H1 (cell line): ENCODE data around the gene IL12B. TPM values are rescaled to one million over a fixed set of nuclear protein-coding genes. Genes with fewer than 3 reads are reported as not detected.

Source experiments
- CTCF ChIA-PET: fragments of 300-600 bp; sonication (Branson Sonifier 250); formaldehyde crosslinking; loops from one replicate; lab custom pipeline; 2021; ENCODE audit not compliant: partially characterized antibody; lab: Charles Lee
- POLR2A ChIA-PET: fragments of 300-600 bp; sonication (Branson Sonifier 250); formaldehyde crosslinking; loops from one replicate; lab custom pipeline; 2021; ENCODE audit warnings: inconsistent platforms; ENCODE audit not compliant: partially characterized antibody; lab: Charles Lee
- DNase-seq, 2 experiments: peaks; one replicate each; pipeline versions ENCODE4 v3.0.0 to v3.0.0-alpha.2; 2010 to 2022; ENCODE audit warnings: low spot score in 2 of 2, low read depth in 1 of 2, mixed read lengths in 1 of 2
- FAIRE-seq: peaks from 2 replicates; lab custom pipeline; 2011; peaks lifted over from hg19 to GRCh38; lab: Jason Lieb, UNC
- H2AFZ ChIP-seq: 2 replicates; pipeline ENCODE4 v1.8.1; 2012; ENCODE audit warnings: low read length, inconsistent platforms
- H2AK5ac ChIP-seq: 2 replicates; pipeline ENCODE4 v1.6.1; 2013; ENCODE audit warnings: low read depth, low read length
- H2BK120ac ChIP-seq: replicated peaks from 2 replicates; pipeline ENCODE3; 2013; ENCODE audit warnings: low read depth, low read length, inconsistent platforms
- H2BK12ac ChIP-seq: 2 replicates; pipeline ENCODE4 v1.6.1; 2013; ENCODE audit warnings: low read depth, low read length
- H2BK15ac ChIP-seq: 2 replicates; pipeline ENCODE4 v1.6.1; 2013; ENCODE audit warnings: low read length
- H2BK20ac ChIP-seq: 2 replicates; pipeline ENCODE4 v1.6.1; 2013; ENCODE audit warnings: low read length
- H2BK5ac ChIP-seq: 2 replicates; pipeline ENCODE4 v1.6.1; 2013; ENCODE audit warnings: low read depth, low read length
- H3K14ac ChIP-seq: 2 replicates; pipeline ENCODE4 v1.6.1; 2013; ENCODE audit warnings: inconsistent platforms; ENCODE audit not compliant: insufficient read length
- H3K18ac ChIP-seq: 2 replicates; pipeline ENCODE4 v1.6.1; 2013; ENCODE audit warnings: low read length; ENCODE audit errors: extremely low read depth
- H3K23ac ChIP-seq: 2 replicates; pipeline ENCODE4 v1.6.1; 2013; ENCODE audit warnings: inconsistent platforms; ENCODE audit not compliant: insufficient read length
- H3K23me2 ChIP-seq: 2 replicates; pipeline ENCODE4 v1.6.1; 2013; ENCODE audit warnings: low read depth, low read length
- H3K27ac ChIP-seq: 2 replicates; pipeline ENCODE4 v1.6.1; 2011; ENCODE audit warnings: low read depth, low read length, inconsistent platforms
- H3K27me3 ChIP-seq, 4 experiments: replicated peaks in 1 of 4; 1 replicate in 1 of 4; 2 replicates in 3 of 4; pipeline versions ENCODE4 v1.6.1 to v1.8.1; 2011 to 2013; ENCODE audit warnings: low read length in 3 of 4, mild to moderate bottlenecking in 3 of 4, inconsistent platforms in 2 of 4, mixed read lengths in 2 of 4, moderate library complexity in 1 of 4; ENCODE audit not compliant: control insufficient read depth in 3 of 4, insufficient read depth in 3 of 4; ENCODE audit errors: extremely low read depth in 1 of 4
- H3K36me3 ChIP-seq, 4 experiments: 2 replicates each; pipeline versions ENCODE4 v1.6.1 to v1.8.1; 2011 to 2013; ENCODE audit warnings: mild to moderate bottlenecking in 4 of 4, low read length in 3 of 4, moderate library complexity in 2 of 4, control low read depth in 1 of 4, inconsistent platforms in 1 of 4; ENCODE audit not compliant: insufficient read depth in 4 of 4, control insufficient read depth in 2 of 4
- H3K4ac ChIP-seq: replicated peaks from 2 replicates; pipeline ENCODE3; 2013; ENCODE audit warnings: low read length, low read depth, mixed read lengths, inconsistent platforms; ENCODE audit not compliant: insufficient read length
- H3K4me1 ChIP-seq, 4 experiments: replicated peaks in 1 of 4; 1 replicate in 1 of 4; 2 replicates in 3 of 4; pipeline versions ENCODE4 v1.6.1 to v1.8.1; 2011 to 2013; ENCODE audit warnings: low read length in 3 of 4, inconsistent platforms in 2 of 4, mixed read lengths in 1 of 4; ENCODE audit not compliant: insufficient read depth in 4 of 4, control insufficient read depth in 3 of 4
- H3K4me2 ChIP-seq, 2 experiments: 2 replicates each; pipeline versions ENCODE4 v1.6.1 to v1.8.1; 2011 to 2013; ENCODE audit warnings: low read depth in 2 of 2, low read length in 2 of 2, control low read depth in 1 of 2, inconsistent platforms in 1 of 2, mild to moderate bottlenecking in 1 of 2; ENCODE audit not compliant: insufficient read depth in 1 of 2
- H3K4me3 ChIP-seq, 4 experiments: fragments of 200-600, 300-600 bp in 1 of 4; sonication (generic), shearing (Covaris generic), sonication (Bioruptor Twin) in 1 of 4; 2 replicates each; pipeline versions ENCODE4 v1.5.1 to v1.8.1; 2011 to 2016; ENCODE audit warnings: low read length in 4 of 4, low read depth in 3 of 4, control low read depth in 2 of 4, inconsistent platforms in 2 of 4, mild to moderate bottlenecking in 2 of 4, mixed read lengths in 1 of 4, moderate library complexity in 1 of 4; ENCODE audit not compliant: insufficient read depth in 2 of 4; ENCODE audit errors: extremely low read depth in 1 of 4
- H3K56ac ChIP-seq: replicated peaks from 2 replicates; pipeline ENCODE3; 2013; ENCODE audit warnings: low read depth, mild to moderate bottlenecking, mixed read lengths, low read length, inconsistent platforms; ENCODE audit not compliant: insufficient read length
- H3K79me1 ChIP-seq: 2 replicates; pipeline ENCODE4 v1.6.1; 2013; ENCODE audit warnings: low read depth, low read length, control low read depth
- H3K79me2 ChIP-seq, 2 experiments: 2 replicates each; pipeline versions ENCODE4 v1.6.1 to v1.8.1; 2012 to 2013; ENCODE audit warnings: low read length in 2 of 2, mild to moderate bottlenecking in 2 of 2, inconsistent platforms in 1 of 2; ENCODE audit not compliant: insufficient read depth in 2 of 2, control insufficient read depth in 1 of 2
- H3K9ac ChIP-seq, 4 experiments: replicated peaks in 1 of 4; 1 replicate in 1 of 4; 2 replicates in 3 of 4; pipeline versions ENCODE4 v1.6.1 to v1.8.1; 2011 to 2013; ENCODE audit warnings: low read depth in 3 of 4, low read length in 3 of 4, control low read depth in 2 of 4, mild to moderate bottlenecking in 2 of 4, moderate library complexity in 2 of 4, inconsistent platforms in 1 of 4; ENCODE audit errors: extremely low read depth in 1 of 4
- H3K9me3 ChIP-seq, 2 experiments: 2 replicates each; pipeline versions ENCODE4 v1.6.1 to v1.8.1; 2012 to 2013; ENCODE audit warnings: mild to moderate bottlenecking in 2 of 2, moderate library complexity in 2 of 2, control low read depth in 1 of 2, inconsistent platforms in 1 of 2, low read depth in 1 of 2, low read length in 1 of 2, mixed read lengths in 1 of 2; ENCODE audit not compliant: insufficient read depth in 2 of 2
- H4K20me1 ChIP-seq, 2 experiments: replicated peaks in 1 of 2; 2 replicates each; pipeline versions ENCODE3 to v1.8.1; 2011 to 2013; ENCODE audit warnings: inconsistent platforms in 2 of 2, low read length in 2 of 2, mild to moderate bottlenecking in 1 of 2; ENCODE audit not compliant: insufficient read depth in 2 of 2, control insufficient read depth in 1 of 2
- H4K5ac ChIP-seq: 2 replicates; pipeline ENCODE4 v1.6.1; 2013; ENCODE audit warnings: low read length, low read depth, mixed read lengths, inconsistent platforms; ENCODE audit not compliant: insufficient read length
- H4K8ac ChIP-seq: 2 replicates; pipeline ENCODE4 v1.8.0; 2013; ENCODE audit warnings: mild to moderate bottlenecking, moderate library complexity, low read length, inconsistent platforms; ENCODE audit not compliant: insufficient read depth; ENCODE audit errors: extremely low read depth
- H4K91ac ChIP-seq: replicated peaks from 2 replicates; pipeline ENCODE3; 2013; ENCODE audit warnings: low read length, mixed read lengths, inconsistent platforms; ENCODE audit not compliant: insufficient read length
- CEBPB ChIP-seq: IDR thresholded peaks from 2 replicates; pipeline ENCODE4 v1.6.1; 2012; ENCODE audit warnings: low read depth, low read length
- CREB1 ChIP-seq: IDR thresholded peaks from 2 replicates; pipeline ENCODE4 v1.6.1; 2012; ENCODE audit warnings: inconsistent platforms
- RAD21 ChIP-seq, 2 experiments: IDR thresholded peaks in 1 of 2; conservative IDR thresholded peaks in 1 of 2; 2 replicates each; pipeline ENCODE4 v1.6.1; 2011; ENCODE audit warnings: low read depth in 2 of 2, low read length in 2 of 2, improper control_type of control experiment in 1 of 2, inconsistent platforms in 1 of 2, mild to moderate bottlenecking in 1 of 2, moderate library complexity in 1 of 2
- WGBS, 2 experiments: shearing (Covaris generic) in 1 of 2; methylation state at CpG; one replicate each; pipeline versions ENCODE4 v1.1.6 to v1.1.7; 2013 to 2015; ENCODE audit warnings: low lambda C conversion rate in 2 of 2, mixed read lengths in 2 of 2, inconsistent platforms in 1 of 2, low coverage in 1 of 2, missing lambda C conversion rate in 1 of 2; ENCODE audit not compliant: insufficient replicate concordance in 2 of 2, insufficient coverage in 1 of 2, insufficient read length in 1 of 2; ENCODE audit errors: extremely low coverage in 1 of 2, missing lambda C conversion rate in 1 of 2; 5-methylcytosine and 5-hydroxymethylcytosine counted together
- polyA plus RNA-seq, 7 experiments: library from polyadenylated mRNA; depleted of rRNA in 3 of 7; stranded (reverse) in 5 of 7; unstranded in 2 of 7; fragments of >200 nt in 5 of 7; fragments of 200-250 nt in 2 of 7; gene quantifications; 1 replicate in 5 of 7; 2 replicates in 1 of 7; 4 replicates in 1 of 7; pipeline versions ENCODE4 v1.2.1 to v1.2.3, GENCODE V29; 2011 to 2013; ENCODE audit warnings: missing spikeins in 2 of 7, mixed read lengths in 2 of 7
- total RNA-seq: library from RNA; stranded (reverse); fragmentation: NEBNext Ultra II Directional; extraction: Animal tissue kit (Norgen Biotek cat#: 25700); gene quantifications from 2 replicates; pipeline ENCODE4 v1.2.1, GENCODE V29; 2021

The IL12B gene
- total and polyA plus RNA-seq, 2 of the 8 experiments (the other 6 are each of a cell fraction or from before 2014, with no cell fraction given) = not detected

DNA sequence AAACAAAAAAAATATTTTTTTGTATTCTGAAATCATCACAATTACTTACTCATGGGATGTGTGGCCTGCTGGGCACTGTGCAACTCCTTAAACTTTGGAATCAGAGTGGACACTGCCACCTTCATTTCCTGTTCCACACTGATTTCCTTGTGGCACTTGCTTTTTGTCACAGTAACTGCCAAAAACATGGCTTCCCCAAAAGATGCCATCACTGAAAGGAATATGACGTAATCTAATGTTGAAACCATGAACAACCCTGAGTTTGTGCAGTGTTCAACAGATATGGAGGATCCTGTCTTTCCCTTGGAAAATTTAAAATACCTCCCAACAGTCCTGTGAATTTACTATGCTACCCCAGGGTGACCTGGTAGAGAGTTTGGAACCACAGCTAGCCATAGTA, 12.6 kb upstream of the IL12B start:
- H3K79me1 ChIP-seq = no peaks in the 10 kb centered on the region
- H4K20me1 ChIP-seq = no peaks in the 10 kb centered on the region
- H2AFZ ChIP-seq = no peak overlapping the region
- no peaks in the 10 kb centered on the region for H3K79me2 ChIP-seq
- H3K4me1 ChIP-seq = no peaks in the 10 kb centered on the region
- H3K18ac ChIP-seq = no peak overlapping the region
- no peak for DNase-seq
- no peak overlapping the region for H2BK15ac ChIP-seq
- no peak overlapping the region for H3K27ac ChIP-seq
- no peak overlapping the region for H4K91ac ChIP-seq
- no peak overlapping the region for H3K56ac ChIP-seq
- H3K36me3 ChIP-seq = no peaks in the 10 kb centered on the region
- H3K4me2 ChIP-seq = no peak overlapping the region
- no peak overlapping the region for H2BK20ac ChIP-seq
- no peak for TF ChIP-seq CREB1
- TF ChIP-seq CEBPB = no peak
- no peak for TF ChIP-seq RAD21 (IDR thresholded peaks at IDR 0.05 in 1 of 2, conservative IDR thresholded peaks at IDR 0.05 in 1 of 2; ENCODE audit: low read depth in 2 of 2, low read length in 2 of 2)
- no peaks in the 10 kb centered on the region for H3K23me2 ChIP-seq
- 87% methylated on average over 1 of the region's 1 CpG; no CpG with 5 or more reads in 1 of the 2 experiments for WGBS, 2 experiments
- FAIRE-seq = no peak
- ChIA-PET CTCF (interaction anchor here (0.7 kb wide), 1 partner anchor 615 kb away, joined by 3 read pairs; no protein-coding TSS in a partner anchor), POLR2A (no interaction called here)
- H3K4ac ChIP-seq = no peak overlapping the region
- H3K23ac ChIP-seq = no peak overlapping the region
- no peak overlapping the region for H2AK5ac ChIP-seq
- H3K9ac ChIP-seq = no peak overlapping the region
- no peak overlapping the region for H2BK5ac ChIP-seq
- H3K14ac ChIP-seq = no peak overlapping the region
- no peak overlapping the region for H4K8ac ChIP-seq
- no peaks in the 10 kb centered on the region for H3K27me3 ChIP-seq
- H2BK12ac ChIP-seq = no peak overlapping the region
- no peak overlapping the region for H3K4me3 ChIP-seq
- no peak overlapping the region for H2BK120ac ChIP-seq
- no peaks in the 10 kb centered on the region; a peak in 1 of 4 replicates for H3K9me3 ChIP-seq
- H4K5ac ChIP-seq = no peak overlapping the region
